ENCODE data around the gene ANG.

The ANG gene

GRCh38 chr14:20733684-20734429 is 45.3 kb downstream of the ANG start:
- no peaks in the 10 kb centered on the region for H3K36me3 ChIP-seq (ENCODE audit: control insufficient read depth in 2 of 2, insufficient read depth in 1 of 2, low read length in 2 of 2)
- CTCF ChIA-PET = interaction anchor here (0.7 to 1.0 kb wide), 2 partner anchors 122 to 125 kb away, joined by 3 to 6 read pairs; no protein-coding TSS in a partner anchor
- TF ChIP-seq ZNF311 (tag by site-specific recombination; IDR thresholded peaks at IDR 0.05; ENCODE audit: borderline replicate concordance) = no peak
- TF ChIP-seq TRIM28 (IDR thresholded peaks at IDR 0.05; ENCODE audit: borderline replicate concordance, low read length) = no peak
- no peak for TF ChIP-seq ZNF510 (tag by site-specific recombination; IDR thresholded peaks at IDR 0.05; ENCODE audit: insufficient replicate concordance)
- TF ChIP-seq ZNF19 (tag by site-specific recombination; IDR thresholded peaks at IDR 0.05; ENCODE audit: low read depth) = no peak
- TF ChIP-seq ZNF10 (tag by site-specific recombination; IDR thresholded peaks at IDR 0.05) = no peak
- TF ChIP-seq ZNF544 (tag by site-specific recombination; IDR thresholded peaks at IDR 0.05) = no peak
- no peak for TF ChIP-seq ZNF704 (tag by site-specific recombination; IDR thresholded peaks at IDR 0.05)
- TF ChIP-seq ZNF23 (tag by site-specific recombination; IDR thresholded peaks at IDR 0.05; ENCODE audit: borderline replicate concordance) = no peak
- no peak for TF ChIP-seq BCL11A (tag by site-specific recombination; IDR thresholded peaks at IDR 0.05; ENCODE audit: low read depth)
- no peak for TF ChIP-seq KLF9 (tag by site-specific recombination; IDR thresholded peaks at IDR 0.05; ENCODE audit: low read depth)
- TF ChIP-seq ZNF791 (tag by site-specific recombination; IDR thresholded peaks at IDR 0.05) = no peak
- no peak for TF ChIP-seq ZNF785 (tag by site-specific recombination; IDR thresholded peaks at IDR 0.05)
- no peak for TF ChIP-seq ZBTB26 (tag by site-specific recombination; optimal IDR thresholded peaks at IDR 0.05)
- TF ChIP-seq ZNF580 (tag by site-specific recombination; IDR thresholded peaks at IDR 0.05) = no peak
- no peak for TF ChIP-seq ZNF707 (tag by site-specific recombination; IDR thresholded peaks at IDR 0.05)
- no peak for TF ChIP-seq ZNF324 (tag by site-specific recombination; IDR thresholded peaks at IDR 0.05)
- TF ChIP-seq ZNF488 (tag by site-specific recombination; IDR thresholded peaks at IDR 0.05) = no peak
- TF ChIP-seq ZBTB48 (tag by site-specific recombination; IDR thresholded peaks at IDR 0.05) = no peak
- TF ChIP-seq TCF7L2 (IDR thresholded peaks at IDR 0.05; ENCODE audit: borderline replicate concordance, low read depth, low read length) = no peak
- TF ChIP-seq KLF8 (tag by site-specific recombination; IDR thresholded peaks at IDR 0.05) = no peak
- POLR2A ChIA-PET = no interaction called here
- no peak overlapping the region for H3K4me3 ChIP-seq (ENCODE audit: low read depth, low read length)
- H3K4me1 ChIP-seq (ENCODE audit: control insufficient read depth, insufficient read depth, low read length) = no peaks in the 10 kb centered on the region
- H3K27ac ChIP-seq (ENCODE audit: extremely low read depth, low read depth, low read length) = no peak overlapping the region
- no peaks in the 10 kb centered on the region for H3K9me3 ChIP-seq (ENCODE audit: control insufficient read depth, insufficient read depth, low read depth, low read length)

- no peaks in the 10 kb centered on the region for H3K4me1 ChIP-seq (ENCODE audit: control insufficient read depth, insufficient read depth, low read length)
- H3K4me3 ChIP-seq (ENCODE audit: low read depth, low read length) = no peak overlapping the region
- no peak overlapping the region for H3K27ac ChIP-seq (ENCODE audit: extremely low read depth, low read depth, low read length)
- H3K36me3 ChIP-seq (ENCODE audit: control insufficient read depth in 2 of 2, insufficient read depth in 1 of 2, low read length in 2 of 2) = no peaks in the 10 kb centered on the region
- ChIA-PET CTCF (interaction anchor here (1.0 kb wide), 1 partner anchor 121 kb away, joined by 6 read pairs; no protein-coding TSS in a partner anchor), POLR2A (no interaction called here)
- no peaks in the 10 kb centered on the region for H3K9me3 ChIP-seq (ENCODE audit: control insufficient read depth, insufficient read depth, low read depth, low read length)
- TF ChIP-seq ZNF544 (tag by site-specific recombination; IDR thresholded peaks at IDR 0.05) (no peak), PATZ1 (tag by site-specific recombination; IDR thresholded peaks at IDR 0.05) (no peak), ZBTB44 (tag by site-specific recombination; IDR thresholded peaks at IDR 0.05) (no peak), ZFP3 (tag by site-specific recombination; IDR thresholded peaks at IDR 0.05; ENCODE audit: low read depth) (no peak), ZNF148 (tag by site-specific recombination; IDR thresholded peaks at IDR 0.05; ENCODE audit: borderline replicate concordance) (no peak)
Measured at GRCh38 chr14:20734430-20734806, 45.9 kb downstream of the ANG start.
